Occipital lobe (tissue), 2 donors: Measurements from ENCODE around the gene DEAF1. TPM values are rescaled to one million over a fixed set of nuclear protein-coding genes. Genes with fewer than 3 reads are reported as not detected.

Experiments used
- DNase-seq: peaks from one replicate; lab custom pipeline; 2025; lab: John Stamatoyannopoulos, UW
- total RNA-seq: library from RNA; depleted of rRNA; stranded (reverse); fragments of >200 nt; gene quantifications from one replicate; pipeline ENCODE4 v1.2.3, GENCODE V29; 2014

The DEAF1 gene
- total RNA-seq, 1 donor from 2014 or later = 50.7 TPM

GRCh38 chr11:646214-646613 lies 48.8 kb downstream of the DEAF1 start:
- no peak for DNase-seq

GRCh38 chr11:645536-645935 lies 49.5 kb downstream of the DEAF1 start:
- DNase-seq = no peak

GRCh38 chr11:643849-644738 lies 50.9 kb downstream of the DEAF1 start:
- DNase-seq = no peak

- no peak for DNase-seq
Measured at GRCh38 chr11:643366-643765, 51.7 kb downstream of the DEAF1 start.

- DNase-seq = no peak
Measured at GRCh38 chr11:641806-642370, 53.1 kb downstream of the DEAF1 start.

- no peak for DNase-seq
Measured at GRCh38 chr11:640021-640706, 54.9 kb downstream of the DEAF1 start.

- no peak for DNase-seq
Measured at GRCh38 chr11:639332-639955, 55.6 kb downstream of the DEAF1 start.

- DNase-seq = no peak
Measured at GRCh38 chr11:638631-639331, 56.2 kb downstream of the DEAF1 start.

GRCh38 chr11:637593-638521 lies 57.2 kb downstream of the DEAF1 start:
- no peak for DNase-seq

GRCh38 chr11:637333-637592 lies 57.8 kb downstream of the DEAF1 start:
- no peak for DNase-seq

GRCh38 chr11:636511-637332 lies 58.3 kb downstream of the DEAF1 start, which contains the start of gene DRD4:
Gene DRD4, plus strand, starts transcription at chr11:637269. Its CDS starts 36 bp downstream, at chr11:637305.
- DNase-seq = no peak

GRCh38 chr11:635945-636510 lies 59.0 kb downstream of the DEAF1 start:
- DNase-seq = no peak

- no peak for DNase-seq
Measured at GRCh38 chr11:630871-631270, 64.2 kb downstream of the DEAF1 start.

GRCh38 chr11:629237-629583 lies 65.8 kb downstream of the DEAF1 start:
- no peak for DNase-seq

- no peak for DNase-seq
Measured at GRCh38 chr11:628056-628455, 67.0 kb downstream of the DEAF1 start.

GRCh38 chr11:627308-627576 lies 67.8 kb downstream of the DEAF1 start:
- DNase-seq = no peak

- DNase-seq = no peak
Measured at GRCh38 chr11:626475-627307, 68.3 kb downstream of the DEAF1 start, which contains the start of gene SCT. Gene SCT, minus strand, starts transcription at chr11:627181. Its CDS starts 38 bp downstream, at chr11:627143.

- no peak for DNase-seq
Measured at GRCh38 chr11:625636-626268, 69.3 kb downstream of the DEAF1 start.
